Activated naive CD8-positive, alpha-beta T cell treated with anti-CD3 and anti-CD28 coated beads, Interleukin-2, amount 50 U/mL, for 24 hours (primary cell): ENCODE results near the gene TNRC6C.
"Not testable (repeated sequence)": the region's sequence is repeated elsewhere in the genome, so short reads cannot be mapped to it uniquely, and the experiment has no call there.

Experiments
- ATAC-seq: fragments of 150-1000 bp; cut with Tn5 transposase; one replicate; pipeline ENCODE4 v1.10.0; 2021
- DNase-seq: peaks from one replicate; pipeline ENCODE4 v3.0.0; 2021
- H3K27ac Mint-ChIP-seq: one replicate; pipeline ENCODE4 v1.8.0; 2021; ENCODE audit warnings: mild to moderate bottlenecking, mixed read lengths
- H3K27me3 Mint-ChIP-seq: one replicate; pipeline ENCODE4 v1.8.0; 2021; ENCODE audit warnings: mixed read lengths
- H3K36me3 Mint-ChIP-seq: one replicate; pipeline ENCODE4 v1.8.0; 2021; ENCODE audit warnings: low read depth, mixed read lengths
- H3K4me1 Mint-ChIP-seq: one replicate; pipeline ENCODE4 v1.8.0; 2021; ENCODE audit warnings: mixed read lengths
- H3K4me3 Mint-ChIP-seq: one replicate; pipeline ENCODE4 v1.8.0; 2021; ENCODE audit warnings: mild to moderate bottlenecking, moderate library complexity, mixed read lengths
- H3K9me3 Mint-ChIP-seq: one replicate; pipeline ENCODE4 v1.8.0; 2021; ENCODE audit warnings: mixed read lengths

The TNRC6C gene

GRCh38 chr17:78046923-78047322 lies 88.4 kb downstream of the TNRC6C start:
- peaks cover 21% of the 10 kb centered on the region for H3K4me1 Mint-ChIP-seq
- H3K27me3 Mint-ChIP-seq, result no peaks in the 10 kb centered on the region
- no peak for ATAC-seq

DNA sequence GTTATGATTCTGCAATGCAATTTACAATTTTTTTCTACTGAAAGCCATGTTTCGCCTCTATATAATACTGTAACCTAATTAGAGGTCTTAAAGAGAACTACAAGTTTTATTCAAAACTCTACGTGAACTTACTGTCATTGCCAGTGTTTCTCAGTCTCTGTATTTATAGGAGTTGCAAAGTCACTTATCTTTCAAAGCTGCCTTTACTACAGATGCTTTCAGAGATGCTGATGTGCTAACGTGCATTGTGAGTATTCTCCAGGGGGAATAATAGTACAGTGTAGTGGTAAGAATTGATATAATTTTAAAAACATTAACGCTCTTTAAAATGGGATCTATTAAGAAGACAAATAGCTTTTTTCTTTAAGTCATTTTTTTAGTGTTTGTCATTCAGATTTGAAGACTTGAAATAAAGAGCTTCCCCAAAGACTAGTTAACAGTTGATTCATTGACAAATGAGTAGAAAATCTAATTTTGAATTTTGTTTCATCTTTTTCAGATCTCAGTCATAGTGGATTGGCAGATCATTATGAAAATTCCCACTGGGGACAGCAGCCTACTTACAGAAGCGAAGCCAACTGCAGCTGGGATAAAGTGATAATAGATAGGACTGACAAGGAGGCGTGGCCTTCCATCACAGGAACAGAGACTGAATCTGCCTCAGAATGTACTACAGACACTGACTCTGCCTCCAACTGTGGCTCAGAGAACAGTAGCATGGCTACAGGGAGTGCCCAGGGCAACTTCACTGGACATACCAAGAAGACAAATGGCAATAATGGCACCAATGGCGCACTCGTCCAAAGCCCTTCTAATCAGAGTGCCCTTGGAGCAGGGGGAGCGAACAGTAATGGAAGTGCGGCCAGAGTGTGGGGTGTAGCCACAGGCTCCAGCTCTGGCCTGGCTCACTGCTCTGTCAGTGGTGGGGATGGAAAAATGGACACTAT lies 90.1 kb downstream of the TNRC6C start:
- no peaks in the 10 kb centered on the region for H3K27me3 Mint-ChIP-seq
- ATAC-seq, result no peak
- H3K9me3 Mint-ChIP-seq, result no peaks in the 10 kb centered on the region
- no peak overlapping the region for H3K4me3 Mint-ChIP-seq
- H3K36me3 Mint-ChIP-seq, result peaks cover 29% of the 10 kb centered on the region
- H3K4me1 Mint-ChIP-seq, result peaks cover 21% of the 10 kb centered on the region
- H3K27ac Mint-ChIP-seq, result no peak overlapping the region
- no peak for DNase-seq

More at GRCh38 chr17:78046923-78047322, 88.4 kb downstream of the TNRC6C start:
- Mint-ChIP-seq H3K27ac (no peak overlapping the region), H3K9me3 (no peaks in the 10 kb centered on the region), H3K4me3 (no peak overlapping the region), H3K36me3 (peaks cover 34% of the 10 kb centered on the region)
- no peak for DNase-seq

DNA sequence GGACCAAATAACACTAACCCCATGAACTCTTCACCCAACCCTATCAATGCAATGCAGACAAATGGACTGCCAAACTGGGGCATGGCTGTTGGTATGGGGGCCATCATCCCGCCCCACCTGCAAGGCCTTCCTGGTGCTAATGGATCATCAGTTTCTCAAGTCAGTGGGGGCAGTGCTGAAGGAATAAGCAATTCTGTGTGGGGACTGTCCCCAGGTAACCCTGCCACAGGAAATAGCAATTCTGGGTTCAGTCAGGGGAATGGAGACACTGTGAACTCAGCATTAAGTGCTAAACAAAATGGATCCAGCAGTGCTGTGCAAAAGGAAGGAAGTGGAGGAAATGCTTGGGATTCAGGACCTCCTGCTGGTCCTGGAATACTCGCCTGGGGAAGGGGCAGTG lies 91.1 kb downstream of the TNRC6C start:
- no peak for ATAC-seq

GRCh38 chr17:78051186-78051972 lies 92.9 kb downstream of the TNRC6C start:
- ATAC-seq, result no peak

More for the DNA sequence above, 91.1 kb downstream of the TNRC6C start:
- no peaks in the 10 kb centered on the region for H3K27me3 Mint-ChIP-seq
- no peaks in the 10 kb centered on the region for H3K9me3 Mint-ChIP-seq
- H3K36me3 Mint-ChIP-seq, result peaks cover 26% of the 10 kb centered on the region
- DNase-seq, result no peak
- H3K4me3 Mint-ChIP-seq, result no peak overlapping the region
- H3K4me1 Mint-ChIP-seq, result peaks cover 20% of the 10 kb centered on the region
- H3K27ac Mint-ChIP-seq, result no peak overlapping the region

GRCh38 chr17:78053777-78054468 lies 95.4 kb downstream of the TNRC6C start:
- H3K9me3 Mint-ChIP-seq, result no peaks in the 10 kb centered on the region
- ATAC-seq, result peak; percentile 24
- no peak overlapping the region for H3K4me3 Mint-ChIP-seq
- H3K4me1 Mint-ChIP-seq, result peaks cover 13% of the 10 kb centered on the region
- peaks cover 17% of the 10 kb centered on the region for H3K36me3 Mint-ChIP-seq
- no peak overlapping the region for H3K27ac Mint-ChIP-seq
- H3K27me3 Mint-ChIP-seq, result no peaks in the 10 kb centered on the region
- no peak for DNase-seq

More at GRCh38 chr17:78051186-78051972, 92.9 kb downstream of the TNRC6C start:
- Mint-ChIP-seq H3K27me3 (no peaks in the 10 kb centered on the region), H3K4me3 (no peak overlapping the region), H3K9me3 (no peaks in the 10 kb centered on the region), H3K4me1 (peaks cover 15% of the 10 kb centered on the region), H3K27ac (no peak overlapping the region), H3K36me3 (peaks cover 23% of the 10 kb centered on the region)
- no peak for DNase-seq

DNA sequence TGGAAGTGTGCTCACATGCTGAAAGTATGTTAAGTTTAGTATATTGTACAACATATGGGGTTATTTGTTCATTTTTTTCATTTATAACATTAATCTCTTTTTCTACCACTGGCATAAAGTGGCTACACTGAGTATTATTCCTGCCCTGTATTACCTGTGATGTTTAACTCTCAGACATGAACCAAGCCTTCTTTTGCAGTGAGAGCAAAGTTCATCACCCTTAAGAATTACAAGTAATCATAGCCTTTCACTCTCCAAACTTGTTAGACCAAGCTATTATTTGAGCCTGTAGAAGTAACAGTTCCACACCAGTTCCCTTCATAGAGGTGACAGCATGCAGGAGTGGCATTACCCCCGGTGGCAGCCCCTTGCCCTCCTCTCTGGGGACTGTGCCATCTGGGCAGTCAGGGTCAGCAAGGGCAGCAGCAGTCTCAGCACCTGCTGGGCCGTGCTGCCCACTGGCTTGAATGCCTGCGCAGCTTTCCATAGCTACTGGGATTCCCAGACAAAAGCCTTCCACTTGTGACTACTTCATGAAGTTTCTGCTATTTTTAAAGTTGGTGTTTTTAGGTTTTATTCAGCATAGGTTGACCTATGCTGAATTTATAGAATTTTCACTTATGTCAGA lies 98.7 kb downstream of the TNRC6C start:
- Mint-ChIP-seq H3K27ac (no peak overlapping the region), H3K9me3 (no peaks in the 10 kb centered on the region), H3K36me3 (no peaks in the 10 kb centered on the region), H3K4me3 (no peak overlapping the region), H3K27me3 (no peaks in the 10 kb centered on the region), H3K4me1 (peaks cover 7% of the 10 kb centered on the region)
- ATAC-seq, result no peak
- no peak for DNase-seq

- ATAC-seq (no peak), DNase-seq (no peak)
- Mint-ChIP-seq H3K4me1 (peaks cover 11% of the 10 kb centered on the region), H3K27ac (no peak overlapping the region), H3K27me3 (no peaks in the 10 kb centered on the region), H3K9me3 (no peaks in the 10 kb centered on the region), H3K4me3 (no peak overlapping the region), H3K36me3 (no peaks in the 10 kb centered on the region)
Observed at GRCh38 chr17:78058001-78058400, 99.5 kb downstream of the TNRC6C start.

- Mint-ChIP-seq H3K27me3 (no peaks in the 10 kb centered on the region), H3K27ac (no peak overlapping the region), H3K4me3 (no peak overlapping the region), H3K4me1 (peaks cover 16% of the 10 kb centered on the region), H3K36me3 (no peaks in the 10 kb centered on the region), H3K9me3 (no peaks in the 10 kb centered on the region)
- ATAC-seq (no peak), DNase-seq (no peak)
Observed at GRCh38 chr17:78058581-78058980, 100.1 kb downstream of the TNRC6C start.

- no peak overlapping the region for H3K27ac Mint-ChIP-seq
- H3K9me3 Mint-ChIP-seq, result no peaks in the 10 kb centered on the region
- ATAC-seq (no peak), DNase-seq (no peak)
- peaks cover 4% of the 10 kb centered on the region for H3K36me3 Mint-ChIP-seq
- no peaks in the 10 kb centered on the region for H3K27me3 Mint-ChIP-seq
- no peak overlapping the region for H3K4me3 Mint-ChIP-seq
- peaks cover 12% of the 10 kb centered on the region for H3K4me1 Mint-ChIP-seq
Observed at GRCh38 chr17:78062596-78062995, 104.1 kb downstream of the TNRC6C start.

DNA sequence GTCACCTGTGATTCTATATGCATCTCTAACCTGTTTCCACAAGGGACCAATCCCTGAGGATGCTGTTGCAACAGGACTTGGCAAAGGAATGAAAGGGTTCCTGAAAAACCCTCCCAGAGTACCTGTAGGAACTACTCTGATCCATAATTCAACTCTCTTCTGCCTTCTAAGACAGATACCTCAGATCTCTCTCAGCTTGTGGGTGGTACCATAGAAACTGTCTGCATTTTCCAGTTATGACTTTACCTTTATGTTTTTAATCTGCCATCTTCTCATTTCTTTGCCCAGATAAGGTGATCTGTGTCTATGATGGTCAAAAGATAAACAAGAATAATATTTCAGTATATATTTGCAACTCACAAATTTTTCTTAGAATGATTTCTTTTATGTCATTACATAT lies 105.0 kb downstream of the TNRC6C start:
- peaks cover 4% of the 10 kb centered on the region for H3K36me3 Mint-ChIP-seq
- ATAC-seq, result no peak

DNA sequence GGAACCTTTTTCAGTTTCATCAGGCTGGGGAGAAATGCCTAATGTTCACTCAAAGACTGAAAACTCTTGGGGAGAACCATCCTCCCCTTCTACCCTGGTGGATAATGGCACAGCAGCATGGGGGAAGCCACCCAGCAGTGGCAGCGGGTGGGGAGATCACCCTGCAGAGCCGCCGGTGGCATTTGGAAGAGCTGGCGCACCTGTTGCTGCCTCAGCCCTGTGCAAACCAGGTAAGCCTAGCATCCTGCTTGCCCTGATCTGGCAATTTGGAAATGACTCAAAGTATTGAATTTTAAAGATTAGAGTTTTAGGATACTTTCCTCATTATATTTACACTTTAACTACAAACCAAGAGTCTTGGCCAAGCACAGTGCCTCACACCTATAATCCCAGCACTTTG lies 106.2 kb downstream of the TNRC6C start:
- ATAC-seq (no peak), DNase-seq (no peak)
- no peaks in the 10 kb centered on the region for H3K27me3 Mint-ChIP-seq
- peaks cover 10% of the 10 kb centered on the region for H3K4me1 Mint-ChIP-seq
- H3K27ac Mint-ChIP-seq, result no peak overlapping the region
- H3K9me3 Mint-ChIP-seq, result no peaks in the 10 kb centered on the region
- peaks cover 4% of the 10 kb centered on the region for H3K36me3 Mint-ChIP-seq
- no peak overlapping the region for H3K4me3 Mint-ChIP-seq

More for the DNA sequence above, 105.0 kb downstream of the TNRC6C start:
- H3K27me3 Mint-ChIP-seq, result no peaks in the 10 kb centered on the region
- DNase-seq, result no peak
- H3K4me1 Mint-ChIP-seq, result peaks cover 12% of the 10 kb centered on the region
- no peaks in the 10 kb centered on the region for H3K9me3 Mint-ChIP-seq
- no peak overlapping the region for H3K27ac Mint-ChIP-seq
- H3K4me3 Mint-ChIP-seq, result no peak overlapping the region

DNA sequence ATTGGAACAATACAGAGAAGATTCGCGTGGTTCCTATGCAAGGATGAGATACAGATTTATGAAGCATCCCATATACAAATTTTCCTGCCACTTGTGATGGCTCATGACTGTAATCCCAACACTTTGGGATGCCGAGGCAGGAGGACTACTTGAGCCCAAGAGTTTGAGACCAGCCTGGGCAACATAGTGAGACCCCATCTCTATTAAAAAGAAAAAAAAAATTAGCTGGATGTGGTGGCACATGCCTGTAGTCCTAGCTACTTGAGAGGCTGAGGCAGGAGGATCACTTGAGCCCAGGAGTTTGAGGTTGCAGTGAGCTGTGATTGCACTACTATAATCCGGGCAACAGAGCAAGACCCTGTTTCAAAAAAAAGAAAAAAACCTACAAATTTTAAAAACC lies 108.5 kb downstream of the TNRC6C start:
- not testable (repeated sequence) for DNase-seq, H3K27ac Mint-ChIP-seq, H3K4me3 Mint-ChIP-seq, H3K27me3 Mint-ChIP-seq, ATAC-seq, H3K36me3 Mint-ChIP-seq, H3K9me3 Mint-ChIP-seq
- peaks cover 10% of the 10 kb centered on the region for H3K4me1 Mint-ChIP-seq

- Mint-ChIP-seq H3K27ac (no peak overlapping the region), H3K9me3 (no peaks in the 10 kb centered on the region), H3K4me3 (no peak overlapping the region), H3K4me1 (no peaks in the 10 kb centered on the region), H3K27me3 (no peaks in the 10 kb centered on the region), H3K36me3 (peaks cover 19% of the 10 kb centered on the region)
- no peak for ATAC-seq
- DNase-seq, result no peak
Observed at GRCh38 chr17:78069695-78070094, 111.2 kb downstream of the TNRC6C start.

GRCh38 chr17:78072961-78073360 lies 114.5 kb downstream of the TNRC6C start:
- no peak overlapping the region for H3K27ac Mint-ChIP-seq
- DNase-seq, result no peak
- H3K4me3 Mint-ChIP-seq, result no peak overlapping the region
- no peaks in the 10 kb centered on the region for H3K27me3 Mint-ChIP-seq
- peaks cover 30% of the 10 kb centered on the region for H3K36me3 Mint-ChIP-seq
- no peaks in the 10 kb centered on the region for H3K4me1 Mint-ChIP-seq
- no peak for ATAC-seq
- H3K9me3 Mint-ChIP-seq, result no peaks in the 10 kb centered on the region
